ENCODE measurements around the gene TRIM9. TPM values are rescaled to one million over a fixed set of nuclear protein-coding genes. Genes with fewer than 3 reads are reported as not detected.

The TRIM9 gene
- total and polyA plus RNA-seq, 2 experiments from 2014 or later = 4.4 to 6.2 TPM

GRCh38 chr14:51079489-51079888 is 15.4 kb downstream of the TRIM9 start:
- H3K4me3 ChIP-seq = no peak overlapping the region
- no peak overlapping the region for H3K27ac ChIP-seq (ENCODE audit: low read depth)
- H3K27me3 ChIP-seq (ENCODE audit: insufficient read depth) = no peaks in the 10 kb centered on the region
- DNase-seq (ENCODE audit: low spot score) (no peak), ATAC-seq (no peak)
- no peaks in the 10 kb centered on the region for H3K9me2 ChIP-seq (ENCODE audit: insufficient read depth)
- H2AFZ ChIP-seq = no peak overlapping the region
- H3K36me3 ChIP-seq (ENCODE audit: insufficient read depth) = no peaks in the 10 kb centered on the region
- no peaks in the 10 kb centered on the region for H4K20me1 ChIP-seq (replicated peaks; ENCODE audit: insufficient read depth)
- H3K4me2 ChIP-seq = no peak overlapping the region
- H3K9me3 Mint-ChIP-seq = no peaks in the 10 kb centered on the region
- no peaks in the 10 kb centered on the region for H3K79me2 ChIP-seq (replicated peaks; ENCODE audit: insufficient read depth)
- TF ChIP-seq ZNF331 (CRISPR knock-in tag; IDR thresholded peaks at IDR 0.05; ENCODE audit: low read depth) (no peak), ZNF462 (CRISPR knock-in tag; IDR thresholded peaks at IDR 0.05) (no peak), JUNB (IDR thresholded peaks at IDR 0.05; ENCODE audit: unreplicated experiment) (no peak), EZH2phosphoT487 (IDR thresholded peaks at IDR 0.05; ENCODE audit: unreplicated experiment) (no peak), CREB1 (CRISPR knock-in tag; IDR thresholded peaks at IDR 0.05; ENCODE audit: low read depth) (no peak), EZH2 (IDR thresholded peaks at IDR 0.05; ENCODE audit: low read depth, unreplicated experiment) (no peak), STAT1 (IDR thresholded peaks at IDR 0.05; ENCODE audit: unreplicated experiment) (no peak), POLR2AphosphoS5 (IDR thresholded peaks at IDR 0.05; ENCODE audit: low read depth) (no peak), ZNF114 (CRISPR knock-in tag; IDR thresholded peaks at IDR 0.05) (no peak)
- TF ChIP-seq, protein P1, sequence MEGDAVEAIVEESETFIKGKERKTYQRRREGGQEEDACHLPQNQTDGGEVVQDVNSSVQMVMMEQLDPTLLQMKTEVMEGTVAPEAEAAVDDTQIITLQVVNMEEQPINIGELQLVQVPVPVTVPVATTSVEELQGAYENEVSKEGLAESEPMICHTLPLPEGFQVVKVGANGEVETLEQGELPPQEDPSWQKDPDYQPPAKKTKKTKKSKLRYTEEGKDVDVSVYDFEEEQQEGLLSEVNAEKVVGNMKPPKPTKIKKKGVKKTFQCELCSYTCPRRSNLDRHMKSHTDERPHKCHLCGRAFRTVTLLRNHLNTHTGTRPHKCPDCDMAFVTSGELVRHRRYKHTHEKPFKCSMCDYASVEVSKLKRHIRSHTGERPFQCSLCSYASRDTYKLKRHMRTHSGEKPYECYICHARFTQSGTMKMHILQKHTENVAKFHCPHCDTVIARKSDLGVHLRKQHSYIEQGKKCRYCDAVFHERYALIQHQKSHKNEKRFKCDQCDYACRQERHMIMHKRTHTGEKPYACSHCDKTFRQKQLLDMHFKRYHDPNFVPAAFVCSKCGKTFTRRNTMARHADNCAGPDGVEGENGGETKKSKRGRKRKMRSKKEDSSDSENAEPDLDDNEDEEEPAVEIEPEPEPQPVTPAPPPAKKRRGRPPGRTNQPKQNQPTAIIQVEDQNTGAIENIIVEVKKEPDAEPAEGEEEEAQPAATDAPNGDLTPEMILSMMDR (conservative IDR thresholded peaks at IDR 0.05; ENCODE audit: low read depth in 2 of 2) = no peak
- no peak overlapping the region for H3K4me3 Mint-ChIP-seq
- H3K27me3 Mint-ChIP-seq (ENCODE audit: insufficient read depth, low read depth, poor library complexity) = peaks cover 5% of the 10 kb centered on the region
- H3K36me3 Mint-ChIP-seq (ENCODE audit: low read depth) = no peaks in the 10 kb centered on the region
- no peaks in the 10 kb centered on the region; the same call in 2 of the 3 replicates for H3K4me1 Mint-ChIP-seq
- no peaks in the 10 kb centered on the region for H3K4me1 ChIP-seq (ENCODE audit: insufficient read depth)
- no peak overlapping the region for H3K27ac Mint-ChIP-seq
- H3F3A ChIP-seq (replicated peaks; ENCODE audit: low read depth) = no peaks in the 10 kb centered on the region
